ENCODE results near the gene UMODL1.

GRCh38 chr21:42041711-42042110 is 29.4 kb upstream of the UMODL1 start:
- TF ChIP-seq ZBTB1 (tag by site-specific recombination; IDR thresholded peaks at IDR 0.05) (no peak), ZNF24 (tag by site-specific recombination; IDR thresholded peaks at IDR 0.05) (no peak), ZNF155 (tag by site-specific recombination; IDR thresholded peaks at IDR 0.05) (no peak), ZNF280C (tag by site-specific recombination; IDR thresholded peaks at IDR 0.05) (no peak), RBAK (tag by site-specific recombination; IDR thresholded peaks at IDR 0.05) (no peak), ZNF112 (tag by site-specific recombination; IDR thresholded peaks at IDR 0.05) (no peak)
- TF ChIP-seq, protein P1, sequence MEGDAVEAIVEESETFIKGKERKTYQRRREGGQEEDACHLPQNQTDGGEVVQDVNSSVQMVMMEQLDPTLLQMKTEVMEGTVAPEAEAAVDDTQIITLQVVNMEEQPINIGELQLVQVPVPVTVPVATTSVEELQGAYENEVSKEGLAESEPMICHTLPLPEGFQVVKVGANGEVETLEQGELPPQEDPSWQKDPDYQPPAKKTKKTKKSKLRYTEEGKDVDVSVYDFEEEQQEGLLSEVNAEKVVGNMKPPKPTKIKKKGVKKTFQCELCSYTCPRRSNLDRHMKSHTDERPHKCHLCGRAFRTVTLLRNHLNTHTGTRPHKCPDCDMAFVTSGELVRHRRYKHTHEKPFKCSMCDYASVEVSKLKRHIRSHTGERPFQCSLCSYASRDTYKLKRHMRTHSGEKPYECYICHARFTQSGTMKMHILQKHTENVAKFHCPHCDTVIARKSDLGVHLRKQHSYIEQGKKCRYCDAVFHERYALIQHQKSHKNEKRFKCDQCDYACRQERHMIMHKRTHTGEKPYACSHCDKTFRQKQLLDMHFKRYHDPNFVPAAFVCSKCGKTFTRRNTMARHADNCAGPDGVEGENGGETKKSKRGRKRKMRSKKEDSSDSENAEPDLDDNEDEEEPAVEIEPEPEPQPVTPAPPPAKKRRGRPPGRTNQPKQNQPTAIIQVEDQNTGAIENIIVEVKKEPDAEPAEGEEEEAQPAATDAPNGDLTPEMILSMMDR (tag by site-specific recombination; IDR thresholded peaks at IDR 0.05), result no peak

Data from HEK293 (cell line).